Coronary artery (tissue), 2 donors: ENCODE results near the gene HNRNPC.

Experiments used
- DNase-seq: peaks from one replicate; pipeline ENCODE4 v3.0.0-alpha.2; 2017; ENCODE audit warnings: low spot score
- H3K27ac ChIP-seq, 2 donors: fragments of 200-600 bp; sonication (generic); one replicate each; pipeline ENCODE4 v1.5.1; 2016 to 2019
- H3K4me3 ChIP-seq: fragments of 200-600 bp; sonication (generic); 2 replicates; pipeline ENCODE4 v1.5.1; 2016; ENCODE audit warnings: mild to moderate bottlenecking, moderate library complexity
- TF ChIP-seq, protein P1 (sequence below): fragments of 200-600 bp; sonication (generic); IDR thresholded peaks from one replicate; pipeline ENCODE4 v1.5.1; 2019; ENCODE audit warnings: antibody characterized with exemption

Gene HNRNPC

DNA sequence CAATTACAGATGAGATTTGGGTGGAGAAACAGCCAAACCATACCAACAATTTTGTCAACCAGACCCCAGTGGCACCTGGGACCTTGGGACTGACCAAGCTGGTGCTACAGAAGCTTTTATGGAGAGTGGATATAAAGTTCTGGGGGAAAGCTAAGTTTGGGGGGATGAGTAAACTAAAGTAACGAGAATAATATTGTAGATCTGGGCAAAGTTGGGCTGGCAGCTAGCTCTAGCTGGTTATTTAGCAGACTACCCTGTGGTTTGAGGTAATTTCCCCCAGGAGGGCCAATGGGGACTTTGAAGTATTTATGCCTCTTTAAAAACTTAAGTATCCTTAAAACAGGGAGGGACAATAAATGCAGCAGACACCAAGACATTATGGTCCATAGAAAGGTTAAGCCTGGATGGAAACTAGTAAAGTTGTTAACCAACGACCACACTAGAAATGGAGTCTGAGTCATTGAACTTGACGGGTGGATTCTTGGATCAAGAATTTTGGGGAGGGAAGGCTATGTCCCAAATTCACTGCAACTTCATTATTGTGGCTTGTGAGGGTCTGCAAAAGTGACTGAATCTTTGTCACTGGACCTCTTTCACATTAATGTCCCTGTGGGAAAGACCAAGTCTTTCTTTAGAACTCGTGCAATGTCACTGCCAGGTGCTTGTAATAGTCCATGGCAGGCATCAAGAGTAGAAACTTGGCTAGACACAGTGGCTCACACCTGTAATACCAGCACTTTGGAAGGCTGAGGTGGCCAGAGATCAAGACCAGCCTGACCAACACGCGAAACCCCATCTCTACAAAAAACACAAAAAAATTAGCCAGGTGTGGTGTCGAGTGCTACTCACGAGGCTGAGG lies 64.8 kb downstream of the HNRNPC start:
- DNase-seq = no peak
- TF ChIP-seq, protein P1, sequence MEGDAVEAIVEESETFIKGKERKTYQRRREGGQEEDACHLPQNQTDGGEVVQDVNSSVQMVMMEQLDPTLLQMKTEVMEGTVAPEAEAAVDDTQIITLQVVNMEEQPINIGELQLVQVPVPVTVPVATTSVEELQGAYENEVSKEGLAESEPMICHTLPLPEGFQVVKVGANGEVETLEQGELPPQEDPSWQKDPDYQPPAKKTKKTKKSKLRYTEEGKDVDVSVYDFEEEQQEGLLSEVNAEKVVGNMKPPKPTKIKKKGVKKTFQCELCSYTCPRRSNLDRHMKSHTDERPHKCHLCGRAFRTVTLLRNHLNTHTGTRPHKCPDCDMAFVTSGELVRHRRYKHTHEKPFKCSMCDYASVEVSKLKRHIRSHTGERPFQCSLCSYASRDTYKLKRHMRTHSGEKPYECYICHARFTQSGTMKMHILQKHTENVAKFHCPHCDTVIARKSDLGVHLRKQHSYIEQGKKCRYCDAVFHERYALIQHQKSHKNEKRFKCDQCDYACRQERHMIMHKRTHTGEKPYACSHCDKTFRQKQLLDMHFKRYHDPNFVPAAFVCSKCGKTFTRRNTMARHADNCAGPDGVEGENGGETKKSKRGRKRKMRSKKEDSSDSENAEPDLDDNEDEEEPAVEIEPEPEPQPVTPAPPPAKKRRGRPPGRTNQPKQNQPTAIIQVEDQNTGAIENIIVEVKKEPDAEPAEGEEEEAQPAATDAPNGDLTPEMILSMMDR = no peak
- Histone ChIP-seq H3K4me3 (no peak overlapping the region), H3K27ac (no peak overlapping the region)

DNA sequence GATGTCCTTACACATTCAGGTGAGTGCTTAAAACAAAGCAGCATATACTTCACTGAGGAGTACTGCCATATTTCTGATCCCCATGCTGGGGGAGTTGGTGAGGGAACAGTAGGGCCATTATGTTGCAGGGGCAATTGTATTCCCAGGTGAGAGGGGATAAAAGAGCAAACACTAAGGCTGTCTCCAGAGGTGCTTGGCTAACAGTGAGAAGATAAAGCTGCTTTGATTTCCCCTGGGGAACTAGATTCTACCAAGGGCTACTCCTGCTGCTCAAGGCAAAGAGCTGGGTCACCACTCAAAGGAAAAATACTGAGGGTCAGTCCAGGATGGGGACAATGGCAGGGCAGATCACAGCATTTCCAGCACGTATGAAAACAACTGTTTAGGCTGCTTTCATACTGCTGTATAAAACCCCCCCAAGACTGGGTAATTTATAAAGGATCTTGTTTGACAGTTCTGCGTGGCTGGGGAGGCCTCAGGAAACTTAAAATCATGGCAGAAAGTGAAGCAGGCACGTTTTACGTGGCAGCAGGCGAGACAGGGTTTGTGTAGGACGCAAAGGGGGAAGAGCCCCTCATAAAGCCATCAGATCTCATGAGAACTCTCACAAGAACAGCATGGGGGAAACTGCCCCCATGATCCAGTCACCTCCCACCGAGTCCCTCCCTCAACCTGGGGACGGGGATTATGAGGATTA lies 65.6 kb downstream of the HNRNPC start:
- TF ChIP-seq, protein P1 = no peak
- H3K27ac ChIP-seq = no peak overlapping the region
- H3K4me3 ChIP-seq = no peak overlapping the region
- no peak for DNase-seq

DNA sequence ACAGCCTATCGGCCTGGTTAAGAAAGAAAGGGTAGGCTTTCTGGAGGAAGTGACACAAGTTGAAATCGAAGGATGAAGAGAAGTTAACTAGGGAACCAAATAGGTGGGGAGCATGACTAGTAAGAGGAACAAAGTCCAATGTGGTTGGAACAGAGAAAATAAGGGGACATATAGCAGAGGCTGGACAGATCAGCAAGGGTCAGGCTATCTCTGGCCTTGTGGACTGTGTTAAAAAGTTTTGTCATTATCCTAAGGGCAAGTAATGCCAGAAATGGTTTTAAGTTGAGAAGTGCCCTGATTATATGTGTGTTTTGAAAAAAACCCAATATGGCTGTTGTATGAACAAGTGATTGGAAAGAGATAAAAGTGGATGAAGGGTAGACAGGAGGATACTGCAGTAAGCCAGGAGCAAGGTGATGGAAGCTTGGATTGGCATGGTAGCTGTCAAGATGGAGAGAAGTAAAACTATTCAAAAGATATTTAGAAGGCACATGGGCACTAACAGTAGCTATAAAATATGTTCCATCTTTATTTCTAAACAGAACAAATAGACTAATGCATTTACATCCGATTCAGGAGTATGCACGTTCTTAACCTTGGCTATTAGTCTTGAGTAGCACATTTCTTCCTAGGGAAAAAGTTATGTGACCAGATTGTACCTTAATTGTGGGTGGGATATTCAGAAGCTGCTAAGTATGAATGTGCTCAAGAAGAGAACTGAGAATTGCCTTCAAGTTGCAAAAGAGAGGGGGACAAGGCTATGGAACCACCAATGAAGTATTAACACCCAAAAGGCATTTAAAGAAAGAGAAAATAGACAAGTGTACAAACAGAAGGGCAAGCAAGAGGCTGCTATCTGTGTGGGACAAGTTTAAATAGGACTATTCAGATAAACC lies 66.5 kb downstream of the HNRNPC start:
- no peak for DNase-seq
- Histone ChIP-seq H3K4me3 (no peak overlapping the region), H3K27ac (no peak overlapping the region)
- TF ChIP-seq, protein P1 = no peak

DNA sequence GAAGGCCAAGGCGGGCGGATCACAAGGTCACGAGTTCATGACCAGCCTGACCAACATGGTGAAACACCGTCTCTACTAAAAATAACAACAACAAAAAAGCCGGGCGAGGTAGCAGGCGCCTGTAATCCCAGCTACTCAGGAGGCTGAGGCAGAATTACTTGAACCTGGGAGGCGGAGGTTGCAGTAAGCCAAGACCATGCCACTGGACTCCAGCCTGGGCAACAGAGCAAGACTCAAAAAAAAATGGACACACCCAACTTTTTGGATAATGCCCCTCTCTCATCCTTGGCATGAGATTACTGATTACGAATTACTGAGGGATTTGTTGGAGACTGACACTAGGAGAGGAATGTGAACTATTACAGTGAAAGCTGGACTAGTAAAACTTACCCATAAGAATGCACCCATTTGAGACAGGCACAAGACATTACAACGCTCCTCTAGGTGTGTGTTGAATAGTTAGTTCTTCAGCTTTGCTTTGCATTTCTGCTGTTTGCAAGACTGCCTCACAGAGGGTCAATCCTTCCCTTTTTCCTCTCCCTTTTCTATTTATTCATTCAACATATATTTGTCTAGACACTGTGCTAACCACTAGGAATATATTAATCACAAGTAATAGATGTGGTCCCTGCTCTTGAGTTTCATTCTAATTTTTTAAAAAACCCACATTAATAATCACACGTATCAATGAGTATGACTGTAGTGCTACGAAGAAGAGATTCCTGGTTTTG lies 67.3 kb downstream of the HNRNPC start:
- Histone ChIP-seq H3K4me3 (no peak overlapping the region), H3K27ac (no peak overlapping the region)
- TF ChIP-seq, protein P1 = no peak
- DNase-seq = no peak

DNA sequence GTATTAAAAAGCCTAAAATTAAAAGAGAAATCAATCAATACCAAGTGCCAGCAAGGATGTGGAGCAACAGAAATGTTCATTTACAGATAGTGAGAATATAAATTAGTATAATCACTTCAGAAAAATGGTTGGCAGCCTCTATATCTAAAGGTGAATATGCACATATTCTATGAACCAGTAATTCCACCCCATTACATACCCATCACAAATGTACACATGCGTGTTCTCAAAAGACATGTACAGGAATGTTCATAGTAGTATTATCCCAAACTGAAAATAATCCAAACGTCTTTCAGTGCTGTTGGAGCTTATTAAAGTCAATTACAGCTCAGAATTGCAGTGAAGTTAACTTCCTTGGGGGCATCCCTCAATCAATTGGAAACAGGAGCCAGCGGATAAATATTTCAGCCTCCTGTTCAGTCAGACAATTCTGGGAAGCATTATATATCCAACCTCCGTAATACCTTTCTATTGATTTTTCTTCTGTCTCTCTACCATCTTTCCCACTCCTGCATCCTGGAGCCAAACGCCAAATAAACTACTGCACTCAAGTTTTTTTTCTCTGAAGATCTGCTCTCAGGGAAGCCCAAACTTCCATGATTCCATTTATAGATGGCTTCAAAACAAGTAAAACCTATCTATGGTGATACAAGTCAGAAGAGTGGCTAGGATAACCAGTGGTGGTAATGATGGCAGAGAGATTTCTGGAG lies 68.3 kb downstream of the HNRNPC start:
- Histone ChIP-seq H3K27ac (no peak overlapping the region), H3K4me3 (no peak overlapping the region)
- no peak for DNase-seq
- TF ChIP-seq, protein P1 = no peak
